Right lobe of liver (tissue), 4 donors: Measurements from ENCODE around the gene ERC1.

Source experiments
- POLR2A ChIP-seq: fragments of 450-650 bp; IDR thresholded peaks from one replicate; pipeline ENCODE4 v1.6.1; 2017; ENCODE audit warnings: antibody characterized with exemption, mild to moderate bottlenecking
- TF ChIP-seq, protein P1 (sequence below), 4 donors: fragments of 200-600 bp in 3 of 4; fragments of 450-650 bp in 1 of 4; IDR thresholded peaks; one replicate each; pipeline versions ENCODE4 v1.5.1 to v1.8.0; 2016 to 2022; ENCODE audit warnings: antibody characterized with exemption in 4 of 4, mild to moderate bottlenecking in 2 of 4
- donor health status: DM: no; HTN: no; CAD: no.
- donor health status: DM: no; HTN: no; CAD: no.
- donor health status: DM: no; HTN: yes; CAD: no.

DNA sequence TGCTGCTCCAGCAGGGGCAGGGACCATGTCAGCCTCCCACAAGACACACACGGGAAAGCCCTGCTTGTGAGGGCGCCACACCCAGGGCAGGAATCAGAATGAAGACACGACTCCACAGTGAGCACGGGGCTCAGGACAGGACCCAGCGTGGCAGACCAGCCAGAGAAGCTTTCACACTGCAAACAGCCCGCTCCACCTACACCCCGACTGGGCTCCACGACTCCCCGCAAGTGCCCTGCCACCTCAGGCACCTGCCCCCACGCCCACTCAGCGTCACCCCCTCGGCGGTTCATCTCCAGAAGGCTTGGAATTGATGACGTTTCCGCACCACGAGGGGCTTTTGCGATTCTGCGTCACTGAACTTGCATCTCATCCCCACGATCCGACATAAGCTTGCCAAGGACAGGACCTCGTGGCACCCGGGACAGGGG is 512.3 kb downstream of the ERC1 start:
- TF ChIP-seq, protein P1, sequence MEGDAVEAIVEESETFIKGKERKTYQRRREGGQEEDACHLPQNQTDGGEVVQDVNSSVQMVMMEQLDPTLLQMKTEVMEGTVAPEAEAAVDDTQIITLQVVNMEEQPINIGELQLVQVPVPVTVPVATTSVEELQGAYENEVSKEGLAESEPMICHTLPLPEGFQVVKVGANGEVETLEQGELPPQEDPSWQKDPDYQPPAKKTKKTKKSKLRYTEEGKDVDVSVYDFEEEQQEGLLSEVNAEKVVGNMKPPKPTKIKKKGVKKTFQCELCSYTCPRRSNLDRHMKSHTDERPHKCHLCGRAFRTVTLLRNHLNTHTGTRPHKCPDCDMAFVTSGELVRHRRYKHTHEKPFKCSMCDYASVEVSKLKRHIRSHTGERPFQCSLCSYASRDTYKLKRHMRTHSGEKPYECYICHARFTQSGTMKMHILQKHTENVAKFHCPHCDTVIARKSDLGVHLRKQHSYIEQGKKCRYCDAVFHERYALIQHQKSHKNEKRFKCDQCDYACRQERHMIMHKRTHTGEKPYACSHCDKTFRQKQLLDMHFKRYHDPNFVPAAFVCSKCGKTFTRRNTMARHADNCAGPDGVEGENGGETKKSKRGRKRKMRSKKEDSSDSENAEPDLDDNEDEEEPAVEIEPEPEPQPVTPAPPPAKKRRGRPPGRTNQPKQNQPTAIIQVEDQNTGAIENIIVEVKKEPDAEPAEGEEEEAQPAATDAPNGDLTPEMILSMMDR (IDR thresholded peaks at IDR 0.05) = no peak
- no peak for TF ChIP-seq POLR2A
